K562 (cell line): Measurements from ENCODE around the gene PPP1R9B. TPM values are rescaled to one million over a fixed set of nuclear protein-coding genes. Genes with fewer than 3 reads are reported as not detected.

Experiments
- BHLHE40 ChIP-seq: IDR thresholded peaks from 2 replicates; pipeline ENCODE4 v1.6.1; 2011; ENCODE audit warnings: low read length, improper control_type of control experiment
- CXXC5 ChIP-seq: fragments of 250-450 bp; sonication (Bioruptor Pico); IDR thresholded peaks from 2 replicates; pipeline ENCODE4 v1.8.0; 2022; ENCODE audit warnings: inconsistent platforms, mild to moderate bottlenecking, moderate library complexity
- HNRNPK ChIP-seq: fragments of 200-400 bp; formaldehyde crosslinking; IDR thresholded peaks from one replicate; pipeline ENCODE4 v1.6.1; 2018; ENCODE audit warnings: mild to moderate bottlenecking, low read depth, low read length; ENCODE audit not compliant: poor library complexity, severe bottlenecking
- MEF2A ChIP-seq: IDR thresholded peaks from 2 replicates; pipeline ENCODE4 v1.6.1; 2011; ENCODE audit warnings: low read depth, mild to moderate bottlenecking, low read length, moderate library complexity; ENCODE audit not compliant: control insufficient read depth
- PHF8 ChIP-seq: fragments of 200-600 bp; sonication (generic); IDR thresholded peaks from 2 replicates; pipeline ENCODE4 v1.6.1; 2012; ENCODE audit warnings: mixed run types, mild to moderate bottlenecking, inconsistent platforms, low read length, moderate library complexity, borderline replicate concordance
- RCOR1 ChIP-seq, 2 experiments: IDR thresholded peaks; 2 replicates each; pipeline ENCODE4 v1.6.1; 2012; ENCODE audit warnings: low read depth in 2 of 2, low read length in 2 of 2, borderline replicate concordance in 1 of 2, improper control_type of control experiment in 1 of 2
- ZC3H11A ChIP-seq: IDR thresholded peaks from 2 replicates; pipeline ENCODE4 v1.6.1; 2012; ENCODE audit warnings: low read depth, low read length, improper control_type of control experiment
- polyA plus RNA-seq, 8 experiments: library from polyadenylated mRNA; depleted of rRNA in 4 of 8; stranded (reverse) in 5 of 8; unstranded in 3 of 8; fragments of >200 nt; fragmentation: Nextera tagmentation in 2 of 8; fragmentation: Illumina TruSeq in 1 of 8; extraction: Ambion mirVana in 2 of 8; extraction: Trizol in 1 of 8; gene quantifications; 2 replicates each; pipeline versions ENCODE4 v1.2.1 to v1.2.3, GENCODE V29; 2011 to 2014; ENCODE audit warnings: inconsistent platforms in 1 of 8, missing spikeins in 1 of 8
- total RNA-seq, 7 experiments: library from RNA; depleted of rRNA in 6 of 7; stranded (reverse); fragments of >200 nt in 6 of 7; fragmentation: Illumina TruSeq in 2 of 7; extraction: Trizol in 2 of 7; gene quantifications; 2 replicates each; pipeline versions ENCODE4 v1.2.1 to v1.2.3, GENCODE V29; 2011 to 2021; ENCODE audit warnings: low replicate concordance in 1 of 7
- TF ChIP-seq, protein P1 (sequence below): fragments of 450-650 bp; IDR thresholded peaks from 2 replicates; pipeline ENCODE4 v1.6.1; 2016
- TF ChIP-seq, protein P2 (sequence below): sonication (generic); formaldehyde crosslinking; IDR thresholded peaks from 2 replicates; pipeline ENCODE4 v1.8.1; 2023; ENCODE audit warnings: mild to moderate bottlenecking, missing genetic modification reagents, moderate library complexity
- TF ChIP-seq, protein P3 (sequence below), 2 experiments: fragments of 200-800 bp in 1 of 2; sonication (Bioruptor generic) in 1 of 2; sonication (generic) in 1 of 2; formaldehyde crosslinking in 1 of 2; IDR thresholded peaks in 1 of 2; conservative IDR thresholded peaks in 1 of 2; 2 replicates each; pipeline versions ENCODE4 v1.5.0 to v1.6.1; 2016 to 2020; ENCODE audit warnings: missing compliant biosample characterization in 1 of 2, missing genetic modification characterization in 1 of 2, missing genetic modification reagents in 1 of 2
- TF ChIP-seq, protein P4 (sequence below), 2 experiments: fragments of 450-650 bp in 1 of 2; IDR thresholded peaks; 2 replicates each; pipeline ENCODE4 v1.6.1; 2011 to 2017; ENCODE audit warnings: low read depth in 2 of 2, antibody characterized with exemption in 1 of 2, borderline replicate concordance in 1 of 2, low read length in 1 of 2, mild to moderate bottlenecking in 1 of 2, mixed read lengths in 1 of 2; ENCODE audit not compliant: control insufficient read depth in 1 of 2
- TF ChIP-seq, protein P5 (sequence below): fragments of 250-450 bp; sonication (Bioruptor Pico); IDR thresholded peaks from 2 replicates; pipeline ENCODE4 v1.5.1; 2021; ENCODE audit warnings: mild to moderate bottlenecking
- TF ChIP-seq, protein P6 (sequence below): fragments of 250-450 bp; sonication (Bioruptor Pico); IDR thresholded peaks from 2 replicates; pipeline ENCODE4 v1.8.0; 2022; ENCODE audit warnings: inconsistent platforms

PPP1R9B gene
- total and polyA plus RNA-seq, 9 of the 15 experiments (the other 6 are each of a cell fraction or from before 2014, with no cell fraction given), result 0.10 to 63.5 (median 24.7) TPM

DNA sequence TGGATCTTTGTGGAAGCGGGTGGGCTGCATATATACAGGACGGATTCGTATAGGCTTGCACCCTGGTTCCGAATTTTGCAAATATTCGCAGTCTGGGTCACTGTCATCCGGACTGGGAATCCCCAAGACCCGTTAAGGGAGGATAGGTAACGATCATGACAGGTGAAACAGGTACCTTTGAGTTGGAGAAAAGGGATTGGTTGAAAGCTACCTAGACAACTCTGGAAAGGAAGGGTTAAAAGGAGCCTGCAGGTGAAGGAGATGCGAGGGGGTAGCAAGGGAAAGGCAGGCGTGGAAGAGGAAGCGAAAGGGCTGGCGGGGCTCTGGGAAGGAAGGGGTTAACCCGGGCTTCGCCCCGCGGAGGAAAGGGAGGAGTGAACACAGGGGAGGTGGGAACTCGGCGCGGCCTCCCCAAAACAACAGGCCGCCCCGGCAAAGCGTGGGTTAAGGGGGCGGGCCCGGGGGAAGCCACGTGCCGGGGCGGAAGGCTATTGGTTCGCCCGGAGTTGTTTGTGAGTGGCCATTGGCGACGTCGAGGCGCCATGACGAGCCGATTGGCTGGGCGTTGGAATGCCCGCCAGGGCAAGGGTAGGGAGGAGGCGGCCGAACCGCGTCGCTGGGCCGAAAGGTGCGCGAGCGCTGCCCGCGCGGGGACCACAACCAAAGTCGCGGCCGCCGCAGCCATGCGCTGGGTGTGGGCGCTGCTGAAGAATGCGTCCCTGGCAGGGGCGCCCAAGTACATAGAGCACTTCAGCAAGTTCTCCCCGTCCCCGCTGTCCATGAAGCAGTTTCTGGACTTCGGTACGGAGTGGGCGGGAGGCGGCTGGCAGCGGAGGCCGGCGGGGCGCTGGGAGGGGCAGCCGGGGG, 55.5 kb downstream of the PPP1R9B start, which contains the start of gene PDK2 (continued):
- TF ChIP-seq, protein P1, sequence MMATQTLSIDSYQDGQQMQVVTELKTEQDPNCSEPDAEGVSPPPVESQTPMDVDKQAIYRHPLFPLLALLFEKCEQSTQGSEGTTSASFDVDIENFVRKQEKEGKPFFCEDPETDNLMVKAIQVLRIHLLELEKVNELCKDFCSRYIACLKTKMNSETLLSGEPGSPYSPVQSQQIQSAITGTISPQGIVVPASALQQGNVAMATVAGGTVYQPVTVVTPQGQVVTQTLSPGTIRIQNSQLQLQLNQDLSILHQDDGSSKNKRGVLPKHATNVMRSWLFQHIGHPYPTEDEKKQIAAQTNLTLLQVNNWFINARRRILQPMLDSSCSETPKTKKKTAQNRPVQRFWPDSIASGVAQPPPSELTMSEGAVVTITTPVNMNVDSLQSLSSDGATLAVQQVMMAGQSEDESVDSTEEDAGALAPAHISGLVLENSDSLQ, result no peak
- TF ChIP-seq RCOR1 (IDR thresholded peaks at IDR 0.05; ENCODE audit: borderline replicate concordance in 1 of 2, low read depth in 2 of 2, low read length in 2 of 2), result no peak
- TF ChIP-seq, protein P2, sequence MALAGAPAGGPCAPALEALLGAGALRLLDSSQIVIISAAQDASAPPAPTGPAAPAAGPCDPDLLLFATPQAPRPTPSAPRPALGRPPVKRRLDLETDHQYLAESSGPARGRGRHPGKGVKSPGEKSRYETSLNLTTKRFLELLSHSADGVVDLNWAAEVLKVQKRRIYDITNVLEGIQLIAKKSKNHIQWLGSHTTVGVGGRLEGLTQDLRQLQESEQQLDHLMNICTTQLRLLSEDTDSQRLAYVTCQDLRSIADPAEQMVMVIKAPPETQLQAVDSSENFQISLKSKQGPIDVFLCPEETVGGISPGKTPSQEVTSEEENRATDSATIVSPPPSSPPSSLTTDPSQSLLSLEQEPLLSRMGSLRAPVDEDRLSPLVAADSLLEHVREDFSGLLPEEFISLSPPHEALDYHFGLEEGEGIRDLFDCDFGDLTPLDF (CRISPR knock-in tag), result no peak
- no peak for TF ChIP-seq HNRNPK
- TF ChIP-seq, protein P3, sequence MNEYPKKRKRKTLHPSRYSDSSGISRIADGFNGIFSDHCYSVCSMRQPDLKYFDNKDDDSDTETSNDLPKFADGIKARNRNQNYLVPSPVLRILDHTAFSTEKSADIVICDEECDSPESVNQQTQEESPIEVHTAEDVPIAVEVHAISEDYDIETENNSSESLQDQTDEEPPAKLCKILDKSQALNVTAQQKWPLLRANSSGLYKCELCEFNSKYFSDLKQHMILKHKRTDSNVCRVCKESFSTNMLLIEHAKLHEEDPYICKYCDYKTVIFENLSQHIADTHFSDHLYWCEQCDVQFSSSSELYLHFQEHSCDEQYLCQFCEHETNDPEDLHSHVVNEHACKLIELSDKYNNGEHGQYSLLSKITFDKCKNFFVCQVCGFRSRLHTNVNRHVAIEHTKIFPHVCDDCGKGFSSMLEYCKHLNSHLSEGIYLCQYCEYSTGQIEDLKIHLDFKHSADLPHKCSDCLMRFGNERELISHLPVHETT (CRISPR knock-in tag; conservative IDR thresholded peaks at IDR 0.05 in 1 of 2, IDR thresholded peaks at IDR 0.05 in 1 of 2), result no peak
- TF ChIP-seq, protein P4, sequence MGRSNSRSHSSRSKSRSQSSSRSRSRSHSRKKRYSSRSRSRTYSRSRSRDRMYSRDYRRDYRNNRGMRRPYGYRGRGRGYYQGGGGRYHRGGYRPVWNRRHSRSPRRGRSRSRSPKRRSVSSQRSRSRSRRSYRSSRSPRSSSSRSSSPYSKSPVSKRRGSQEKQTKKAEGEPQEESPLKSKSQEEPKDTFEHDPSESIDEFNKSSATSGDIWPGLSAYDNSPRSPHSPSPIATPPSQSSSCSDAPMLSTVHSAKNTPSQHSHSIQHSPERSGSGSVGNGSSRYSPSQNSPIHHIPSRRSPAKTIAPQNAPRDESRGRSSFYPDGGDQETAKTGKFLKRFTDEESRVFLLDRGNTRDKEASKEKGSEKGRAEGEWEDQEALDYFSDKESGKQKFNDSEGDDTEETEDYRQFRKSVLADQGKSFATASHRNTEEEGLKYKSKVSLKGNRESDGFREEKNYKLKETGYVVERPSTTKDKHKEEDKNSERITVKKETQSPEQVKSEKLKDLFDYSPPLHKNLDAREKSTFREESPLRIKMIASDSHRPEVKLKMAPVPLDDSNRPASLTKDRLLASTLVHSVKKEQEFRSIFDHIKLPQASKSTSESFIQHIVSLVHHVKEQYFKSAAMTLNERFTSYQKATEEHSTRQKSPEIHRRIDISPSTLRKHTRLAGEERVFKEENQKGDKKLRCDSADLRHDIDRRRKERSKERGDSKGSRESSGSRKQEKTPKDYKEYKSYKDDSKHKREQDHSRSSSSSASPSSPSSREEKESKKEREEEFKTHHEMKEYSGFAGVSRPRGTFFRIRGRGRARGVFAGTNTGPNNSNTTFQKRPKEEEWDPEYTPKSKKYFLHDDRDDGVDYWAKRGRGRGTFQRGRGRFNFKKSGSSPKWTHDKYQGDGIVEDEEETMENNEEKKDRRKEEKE (IDR thresholded peaks at IDR 0.05; ENCODE audit: borderline replicate concordance in 1 of 2, control insufficient read depth in 1 of 2, low read depth in 2 of 2, low read length in 1 of 2), result no peak
- TF ChIP-seq BHLHE40, result peak; percentile 59; the same call in 1 of the 2 replicates
- TF ChIP-seq MEF2A, result no peak
- TF ChIP-seq ZC3H11A, result no peak
- TF ChIP-seq, protein P5, sequence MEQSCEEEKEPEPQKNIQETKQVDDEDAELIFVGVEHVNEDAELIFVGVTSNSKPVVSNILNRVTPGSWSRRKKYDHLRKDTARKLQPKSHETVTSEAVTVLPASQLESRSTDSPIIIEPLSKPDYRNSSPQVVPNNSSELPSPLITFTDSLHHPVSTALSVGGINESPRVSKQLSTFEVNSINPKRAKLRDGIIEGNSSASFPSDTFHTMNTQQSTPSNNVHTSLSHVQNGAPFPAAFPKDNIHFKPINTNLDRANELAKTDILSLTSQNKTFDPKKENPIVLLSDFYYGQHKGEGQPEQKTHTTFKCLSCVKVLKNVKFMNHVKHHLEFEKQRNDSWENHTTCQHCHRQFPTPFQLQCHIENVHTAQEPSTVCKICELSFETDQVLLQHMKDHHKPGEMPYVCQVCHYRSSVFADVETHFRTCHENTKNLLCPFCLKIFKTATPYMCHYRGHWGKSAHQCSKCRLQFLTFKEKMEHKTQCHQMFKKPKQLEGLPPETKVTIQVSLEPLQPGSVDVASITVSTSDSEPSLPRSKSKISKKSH (CRISPR knock-in tag), result no peak
- TF ChIP-seq PHF8, result peak; percentile 28; the same call in 1 of the 2 replicates
- TF ChIP-seq, protein P6, sequence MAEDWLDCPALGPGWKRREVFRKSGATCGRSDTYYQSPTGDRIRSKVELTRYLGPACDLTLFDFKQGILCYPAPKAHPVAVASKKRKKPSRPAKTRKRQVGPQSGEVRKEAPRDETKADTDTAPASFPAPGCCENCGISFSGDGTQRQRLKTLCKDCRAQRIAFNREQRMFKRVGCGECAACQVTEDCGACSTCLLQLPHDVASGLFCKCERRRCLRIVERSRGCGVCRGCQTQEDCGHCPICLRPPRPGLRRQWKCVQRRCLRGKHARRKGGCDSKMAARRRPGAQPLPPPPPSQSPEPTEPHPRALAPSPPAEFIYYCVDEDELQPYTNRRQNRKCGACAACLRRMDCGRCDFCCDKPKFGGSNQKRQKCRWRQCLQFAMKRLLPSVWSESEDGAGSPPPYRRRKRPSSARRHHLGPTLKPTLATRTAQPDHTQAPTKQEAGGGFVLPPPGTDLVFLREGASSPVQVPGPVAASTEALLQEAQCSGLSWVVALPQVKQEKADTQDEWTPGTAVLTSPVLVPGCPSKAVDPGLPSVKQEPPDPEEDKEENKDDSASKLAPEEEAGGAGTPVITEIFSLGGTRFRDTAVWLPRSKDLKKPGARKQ (CRISPR knock-in tag), result peak; percentile 50; the same call in 1 of the 2 replicates
- peak; percentile 52; the same call in 1 of the 2 replicates for TF ChIP-seq CXXC5
